PC-9 (cell line): Measurements from ENCODE around the gene GLT8D2. TPM values are rescaled to one million over a fixed set of nuclear protein-coding genes. Genes with fewer than 3 reads are reported as not detected.

Source experiments
- BruUV-seq: library from RNA; stranded (reverse); fragments of 400-500 nt; replicated peaks from 2 replicates; lab custom pipeline; 2021; lab: Mats Ljungman, UMichigan
- CTCF ChIA-PET: fragments of 300-600 bp; sonication (Branson Sonifier 250); formaldehyde crosslinking; loops from one replicate; lab custom pipeline; 2022; ENCODE audit warnings: antibody characterized with exemption; lab: Charles Lee
- POLR2A ChIA-PET: fragments of 300-600 bp; sonication (Branson Sonifier 250); formaldehyde crosslinking; loops from one replicate; lab custom pipeline; 2022; ENCODE audit warnings: antibody characterized with exemption; ENCODE audit not compliant: unreplicated experiment; lab: Charles Lee
- DNase-seq, 2 experiments: peaks; one replicate each; pipeline versions ENCODE4 v3.0.0 to v3.0.0-alpha.2; 2015 to 2022; ENCODE audit warnings: mixed read lengths in 1 of 2
- H2AFZ ChIP-seq: fragments of 200-600 bp; sonication (generic); 2 replicates; pipeline ENCODE4 v1.8.1; 2017; ENCODE audit warnings: antibody characterized with exemption
- H3F3A ChIP-seq: fragments of 200-600 bp; sonication (generic); 2 replicates; pipeline ENCODE4 v1.8.1; 2017; ENCODE audit warnings: antibody characterized with exemption, mild to moderate bottlenecking, low read depth; ENCODE audit not compliant: insufficient read depth
- H3K27ac ChIP-seq: fragments of 200-600 bp; sonication (generic); 2 replicates; pipeline ENCODE4 v1.6.1; 2016; ENCODE audit warnings: mixed run types
- H3K27me3 ChIP-seq: fragments of 200-600 bp; sonication (generic); 2 replicates; pipeline ENCODE4 v1.6.1; 2016; ENCODE audit warnings: low read depth, mixed run types; ENCODE audit not compliant: insufficient read depth
- H3K36me3 ChIP-seq: fragments of 200-600 bp; sonication (generic); 2 replicates; pipeline ENCODE4 v1.6.1; 2016; ENCODE audit warnings: low read depth, mixed run types
- H3K4me1 ChIP-seq: fragments of 200-600 bp; sonication (generic); replicated peaks from 2 replicates; pipeline ENCODE4 v1.6.1; 2016; ENCODE audit warnings: mixed run types; ENCODE audit not compliant: insufficient read depth
- H3K4me2 ChIP-seq: fragments of 200-600 bp; sonication (generic); 2 replicates; pipeline ENCODE4 v1.6.1; 2017; ENCODE audit warnings: mixed run types
- H3K4me3 ChIP-seq: fragments of 200-600 bp; sonication (generic); 2 replicates; pipeline ENCODE4 v1.6.1; 2016; ENCODE audit warnings: mixed run types
- H3K79me2 ChIP-seq: fragments of 200-600 bp; sonication (generic); 2 replicates; pipeline ENCODE4 v1.6.1; 2017; ENCODE audit warnings: low read depth, mixed run types
- H3K9me2 ChIP-seq: fragments of 200-600 bp; sonication (generic); 2 replicates; pipeline ENCODE4 v1.8.1; 2017; ENCODE audit warnings: mild to moderate bottlenecking; ENCODE audit not compliant: insufficient read depth
- H3K9me3 ChIP-seq: fragments of 200-600 bp; sonication (generic); 2 replicates; pipeline ENCODE4 v1.8.1; 2016; ENCODE audit warnings: low read depth; ENCODE audit not compliant: insufficient read depth
- H4K20me1 ChIP-seq: fragments of 200-600 bp; sonication (generic); 2 replicates; pipeline ENCODE4 v1.8.1; 2017; ENCODE audit not compliant: insufficient read depth
- CTCF ChIP-seq: fragments of 200-600 bp; sonication (generic); conservative IDR thresholded peaks from 2 replicates; pipeline ENCODE4 v1.6.1; 2017; ENCODE audit warnings: mixed run types, antibody characterized with exemption, mild to moderate bottlenecking, moderate library complexity
- EZH2 ChIP-seq: fragments of 200-600 bp; sonication (generic); IDR thresholded peaks from 2 replicates; pipeline ENCODE4 v1.8.0; 2017; ENCODE audit warnings: antibody characterized with exemption, low read depth
- intact Hi-C: fragments of 100-400 bp; cut with micrococcal nuclease; formaldehyde crosslinking; loops from one replicate; pipeline ENCODE4 v1.10.0; 2022; ENCODE audit not compliant: unreplicated experiment
- total RNA-seq: library from RNA; stranded (reverse); gene quantifications from 2 replicates; pipeline ENCODE4 v1.2.3, GENCODE V29; 2021

Gene GLT8D2
- total RNA-seq, 1 experiment from 2014 or later = 0.31 TPM

- Histone ChIP-seq H3K27me3 (no peaks in the 10 kb centered on the region), H3K9me3 (no peaks in the 10 kb centered on the region), H3K36me3 (no peaks in the 10 kb centered on the region), H3F3A (no peaks in the 10 kb centered on the region), H3K4me1 (peaks cover 15% of the 10 kb centered on the region; the same call in 1 of the 2 replicates), H3K79me2 (no peaks in the 10 kb centered on the region), H2AFZ (no peak overlapping the region), H4K20me1 (no peaks in the 10 kb centered on the region), H3K4me3 (no peak overlapping the region), H3K27ac (no peak overlapping the region), H3K9me2 (no peaks in the 10 kb centered on the region), H3K4me2 (no peak overlapping the region)
- DNase-seq = no peak
- TF ChIP-seq CTCF (no peak), EZH2 (no peak)
- BruUV-seq = no TSS peak
- POLR2A ChIA-PET = no interaction called here
- CTCF ChIA-PET = interaction anchor here (0.6 to 0.7 kb wide), 4 partner anchors 11 to 561 kb away, joined by 3 to 4 read pairs (median 3); no protein-coding TSS in a partner anchor
- intact Hi-C loops = loop anchor here (5.0 kb wide), 2 partner anchors 302 to 1002 kb away; no protein-coding TSS in a partner anchor
Observed at GRCh38 chr12:104054681-104055346, 4.8 kb upstream of the GLT8D2 start.

GRCh38 chr12:104050436-104050835 is 449 bp upstream of the GLT8D2 start:
- Histone ChIP-seq H3K79me2 (no peaks in the 10 kb centered on the region), H4K20me1 (no peaks in the 10 kb centered on the region), H3K4me2 (peak overlapping the region; percentile 74), H3K4me1 (0 out of 2 replicates have a peak, but pooled peaks cover 8% of the 10 kb centered on the region), H2AFZ (peak overlapping the region; percentile 67; the same call in 1 of the 2 replicates), H3K9me3 (no peaks in the 10 kb centered on the region), H3K9me2 (no peaks in the 10 kb centered on the region), H3K4me3 (peak overlapping the region; percentile 48; the same call in 1 of the 2 replicates), H3K27me3 (peaks cover 6% of the 10 kb centered on the region; the same call in 1 of the 2 replicates), H3K27ac (no peak overlapping the region), H3K36me3 (no peaks in the 10 kb centered on the region), H3F3A (peaks cover 5% of the 10 kb centered on the region; the same call in 1 of the 2 replicates)
- no peak for DNase-seq
- ChIA-PET CTCF (no interaction called here), POLR2A (no interaction called here)
- BruUV-seq = no TSS peak
- intact Hi-C loops = no loop called here
- no peak for TF ChIP-seq EZH2
- TF ChIP-seq CTCF = no peak

- no TSS peak for BruUV-seq
- Histone ChIP-seq H3K9me3 (no peaks in the 10 kb centered on the region), H3K4me3 (peak overlapping the region; percentile 48), H2AFZ (peak overlapping the region; percentile 67; the same call in 1 of the 2 replicates), H3K27me3 (peaks cover 6% of the 10 kb centered on the region; the same call in 1 of the 2 replicates), H3K79me2 (no peaks in the 10 kb centered on the region), H4K20me1 (no peaks in the 10 kb centered on the region), H3K9me2 (no peaks in the 10 kb centered on the region), H3K27ac (no peak overlapping the region), H3F3A (peaks cover 5% of the 10 kb centered on the region; the same call in 1 of the 2 replicates), H3K4me1 (peaks cover 14% of the 10 kb centered on the region; the same call in 1 of the 2 replicates), H3K4me2 (peak overlapping the region; percentile 74), H3K36me3 (no peaks in the 10 kb centered on the region)
- DNase-seq = peak; percentile 9 to 34
- intact Hi-C loops = no loop called here
- TF ChIP-seq CTCF (no peak), EZH2 (no peak)
- ChIA-PET CTCF (no interaction called here), POLR2A (no interaction called here)
Observed at GRCh38 chr12:104049278-104049902, 597 bp downstream of the GLT8D2 start.
